Gastrocnemius medialis (tissue), 4 donors: ENCODE results near the gene SLC6A20.

Experiments used
- CTCF ChIP-seq, 5 experiments: fragments of 450-650 bp in 3 of 5; fragments of 200-600 bp in 2 of 5; sonication (generic) in 2 of 5; IDR thresholded peaks in 4 of 5; conservative IDR thresholded peaks in 1 of 5; 1 replicate in 4 of 5; 2 replicates in 1 of 5; pipeline ENCODE4 v1.5.1; 2016 to 2019; ENCODE audit warnings: antibody characterized with exemption in 5 of 5, mild to moderate bottlenecking in 3 of 5, moderate library complexity in 3 of 5
- POLR2A ChIP-seq, 2 donors: fragments of 450-650 bp; IDR thresholded peaks; one replicate each; pipeline ENCODE4 v1.6.1; 2017; ENCODE audit warnings: antibody characterized with exemption in 2 of 2, mild to moderate bottlenecking in 2 of 2, moderate library complexity in 2 of 2

GRCh38 chr3:45781841-45782240, 14.5 kb downstream of the SLC6A20 start:
- TF ChIP-seq POLR2A (IDR thresholded peaks at IDR 0.05) = no peak
- no peak for TF ChIP-seq CTCF (IDR thresholded peaks at IDR 0.05 in 4 of 5, conservative IDR thresholded peaks at IDR 0.05 in 1 of 5)
